MV-4-11 (cell line): Measurements from ENCODE around the gene NFE2L3.
"Not testable (repeated sequence)": the region's sequence is repeated elsewhere in the genome, so short reads cannot be mapped to it uniquely, and the experiment has no call there.

Experiments
- DNase-seq: peaks from one replicate; lab custom pipeline; 2025; lab: John Stamatoyannopoulos, UW

The NFE2L3 gene

GRCh38 chr7:26186364-26187311 is 34.6 kb downstream of the NFE2L3 start:
- DNase-seq: no peak

GRCh38 chr7:26187380-26188205 is 35.6 kb downstream of the NFE2L3 start:
- DNase-seq: peak; percentile 52

GRCh38 chr7:26188206-26188956 is 36.4 kb downstream of the NFE2L3 start:
- DNase-seq: no peak

- DNase-seq: no peak
These were observed 37.1 kb downstream of the NFE2L3 start for GRCh38 chr7:26188957-26189541.

GRCh38 chr7:26189697-26190096 is 37.7 kb downstream of the NFE2L3 start:
- DNase-seq: no peak

GRCh38 chr7:26190417-26190869 is 38.4 kb downstream of the NFE2L3 start:
- DNase-seq: no peak

- DNase-seq: no peak
These were observed 39.4 kb downstream of the NFE2L3 start for GRCh38 chr7:26191233-26191973.

- no peak for DNase-seq
These were observed 40.0 kb downstream of the NFE2L3 start for GRCh38 chr7:26191974-26192479.

GRCh38 chr7:26192485-26193087 is 40.6 kb downstream of the NFE2L3 start:
- DNase-seq: peak; percentile 45

GRCh38 chr7:26193432-26194207 is 41.6 kb downstream of the NFE2L3 start:
- peak; percentile 17 for DNase-seq

GRCh38 chr7:26194764-26195163 is 42.8 kb downstream of the NFE2L3 start:
- not testable (repeated sequence) for DNase-seq

GRCh38 chr7:26195182-26195581 is 43.2 kb downstream of the NFE2L3 start:
- DNase-seq: no peak

GRCh38 chr7:26195867-26196657 is 44.1 kb downstream of the NFE2L3 start:
- DNase-seq: no peak

GRCh38 chr7:26197153-26198115 is 45.4 kb downstream of the NFE2L3 start:
- DNase-seq: peak; percentile 92

GRCh38 chr7:26198133-26198780 is 46.3 kb downstream of the NFE2L3 start:
- peak; percentile 44 for DNase-seq

- no peak for DNase-seq
These were observed 46.8 kb downstream of the NFE2L3 start for GRCh38 chr7:26198781-26199169.
